NCI-H1436 treated with DMSO at 0.1 percent for 48 hours (cell line): ENCODE measurements around the gene LRPPRC.
"Not testable (repeated sequence)": the region's sequence is repeated elsewhere in the genome, so short reads cannot be mapped to it uniquely, and the experiment has no call there.

Source experiments
- DNase-seq: peaks from one replicate; lab custom pipeline; 2025; lab: John Stamatoyannopoulos, UW

Gene LRPPRC

GRCh38 chr2:43995733-43996533 lies at the start of gene LRPPRC:
TSS of gene LRPPRC (minus strand) at chr2:43995989. CDS start at chr2:43995947, 42 bp downstream.
- peak; percentile 59 for DNase-seq

DNA sequence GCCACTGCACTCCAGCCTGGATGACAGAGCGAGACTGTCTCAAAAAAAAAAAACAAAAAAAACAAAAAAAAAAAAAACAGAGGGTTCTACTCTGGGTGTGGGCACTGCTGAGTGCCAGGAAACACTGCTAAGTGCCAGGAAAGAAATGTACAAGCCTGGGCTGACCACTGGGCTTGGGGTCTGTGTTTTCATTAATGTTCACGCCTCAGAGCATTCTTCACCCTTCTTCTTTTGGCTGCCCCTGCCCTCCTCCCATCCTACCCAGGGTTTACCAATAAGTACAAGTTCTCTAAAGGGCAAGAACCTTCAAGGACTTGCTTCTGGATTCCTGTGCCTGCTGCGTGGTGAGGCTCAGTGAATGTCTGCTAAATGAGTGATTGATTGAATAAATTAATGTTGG lies 49.3 kb upstream of the LRPPRC start:
- no peak for DNase-seq

DNA sequence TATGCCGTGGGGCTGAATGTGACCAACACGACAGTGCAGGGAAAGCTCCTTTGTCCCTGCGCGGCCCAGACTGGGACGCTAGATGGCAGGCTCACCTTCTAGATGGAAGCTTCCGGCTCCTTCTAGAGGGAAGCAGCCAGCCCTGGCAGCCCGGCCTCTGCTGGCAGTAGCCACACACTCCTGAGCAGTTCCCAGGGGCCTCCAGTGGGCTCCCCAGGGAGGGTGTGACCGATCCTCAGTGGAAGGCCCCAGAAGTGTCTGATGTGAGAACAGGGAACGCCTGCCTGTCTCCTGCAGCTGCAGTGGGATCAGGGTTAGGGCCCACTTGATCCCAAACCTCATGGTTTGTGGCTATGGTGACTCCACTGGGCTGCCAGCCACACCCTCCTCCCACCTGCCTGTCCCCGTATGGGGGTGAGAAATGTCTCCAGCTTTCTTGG lies 48.5 kb upstream of the LRPPRC start:
- DNase-seq, result peak; percentile 84

GRCh38 chr2:44040365-44040764 lies 44.6 kb upstream of the LRPPRC start:
- DNase-seq, result no peak

DNA sequence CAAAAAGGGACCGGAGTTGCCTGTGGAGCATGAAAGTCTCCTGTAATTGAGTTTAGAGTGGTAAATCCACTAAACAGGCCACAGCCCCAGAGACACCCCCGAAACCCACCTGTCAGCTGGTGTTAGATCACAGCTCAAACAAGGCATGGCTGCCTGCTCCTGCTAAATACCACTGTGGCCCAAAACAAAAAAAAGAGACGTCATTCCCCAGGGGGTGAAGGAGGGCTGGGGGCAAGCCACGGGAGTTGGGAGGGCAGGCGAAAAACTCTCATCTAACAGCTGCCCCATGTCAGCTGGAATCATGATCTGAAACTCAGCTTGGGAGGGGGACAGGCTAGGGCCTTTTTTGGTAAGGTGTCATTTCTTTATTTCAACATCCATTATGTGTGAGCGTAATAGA lies 42.5 kb upstream of the LRPPRC start:
- DNase-seq, result no peak

DNA sequence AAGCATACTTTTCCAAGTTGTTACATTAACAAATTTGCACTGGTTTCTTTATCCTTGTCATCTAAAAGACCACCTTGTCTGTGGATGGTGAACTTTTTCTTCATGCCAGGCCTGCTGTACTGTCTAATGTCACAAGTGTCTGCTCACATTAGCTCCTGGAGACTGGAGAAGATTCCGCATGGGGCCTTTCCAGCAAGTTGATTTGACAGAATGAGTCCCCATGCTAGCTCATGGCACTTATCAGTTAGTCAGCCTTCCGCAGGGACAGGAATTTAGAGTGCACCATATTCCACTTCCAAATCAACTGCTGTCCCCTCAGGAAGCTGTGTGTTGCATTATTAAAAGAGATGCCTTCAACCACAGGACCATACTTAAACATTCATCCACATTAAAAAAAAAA lies 41.4 kb upstream of the LRPPRC start:
- DNase-seq, result no peak

- no peak for DNase-seq
Observed at GRCh38 chr2:44033947-44034346, 38.2 kb upstream of the LRPPRC start.

DNA sequence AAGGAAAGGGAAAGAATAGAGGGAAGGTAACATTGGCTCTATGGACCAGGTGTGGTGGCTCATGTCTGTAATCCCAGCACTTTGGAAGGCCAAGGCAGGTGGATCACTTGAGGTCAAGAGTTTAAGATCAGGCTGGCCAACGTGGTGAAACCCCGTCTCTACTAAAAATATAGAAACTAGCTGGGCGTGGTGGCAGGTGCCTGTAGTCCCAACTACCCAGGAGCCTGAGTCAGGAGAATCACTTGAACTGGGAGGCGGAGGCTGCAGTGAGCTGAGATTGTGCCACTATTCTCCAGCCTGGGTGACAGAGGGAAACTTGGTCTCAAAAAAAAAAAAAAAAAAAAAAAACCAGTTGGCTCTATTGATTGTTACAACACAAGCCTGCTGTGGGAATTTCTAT lies 31.3 kb upstream of the LRPPRC start:
- not testable (repeated sequence) for DNase-seq

GRCh38 chr2:44016282-44016681 lies 20.5 kb upstream of the LRPPRC start:
- DNase-seq, result no peak

GRCh38 chr2:44015239-44015638 lies 19.4 kb upstream of the LRPPRC start:
- no peak for DNase-seq

- not testable (repeated sequence) for DNase-seq
Observed at GRCh38 chr2:44013205-44013604, 17.4 kb upstream of the LRPPRC start.

DNA sequence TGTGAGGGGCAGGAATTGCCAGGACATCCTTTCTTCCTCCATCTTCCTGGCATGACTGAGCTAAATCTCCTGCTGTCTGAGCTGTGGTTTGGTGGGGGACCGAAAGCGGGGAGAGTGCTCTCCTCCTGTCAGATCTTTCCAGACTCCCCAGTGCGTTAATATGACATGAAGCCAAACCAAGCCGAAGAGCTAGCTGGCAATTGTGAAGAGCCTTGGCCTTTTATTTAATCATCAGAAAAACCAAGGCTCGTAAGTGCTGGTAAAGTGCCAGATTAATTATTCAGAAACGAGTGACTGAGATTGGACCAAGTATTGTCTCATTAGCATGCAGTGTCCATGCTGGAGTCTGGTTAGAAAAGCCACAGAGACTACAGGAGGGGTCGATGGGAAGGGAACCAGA lies 14.5 kb upstream of the LRPPRC start:
- DNase-seq, result no peak

GRCh38 chr2:44009136-44009735 lies 13.4 kb upstream of the LRPPRC start:
- no peak for DNase-seq

DNA sequence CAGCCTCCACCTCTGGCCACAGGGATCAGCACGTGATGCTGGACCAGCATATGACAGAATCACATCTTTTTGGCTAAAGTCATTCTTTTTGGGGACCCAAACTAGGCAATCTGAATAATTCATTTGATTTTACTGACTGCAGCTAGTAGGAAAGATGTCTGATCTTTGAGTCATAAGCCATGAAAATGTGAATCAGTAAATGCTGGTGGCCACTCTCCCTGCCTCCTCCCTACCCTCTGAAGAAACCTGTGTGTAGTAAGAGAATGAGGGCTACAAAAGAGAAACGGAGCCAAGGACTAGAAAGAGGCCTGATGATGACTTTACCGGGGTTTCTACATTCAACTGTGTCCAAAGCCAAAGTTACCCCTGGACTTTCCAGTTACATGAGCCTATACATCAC lies 10.1 kb upstream of the LRPPRC start:
- DNase-seq, result no peak

DNA sequence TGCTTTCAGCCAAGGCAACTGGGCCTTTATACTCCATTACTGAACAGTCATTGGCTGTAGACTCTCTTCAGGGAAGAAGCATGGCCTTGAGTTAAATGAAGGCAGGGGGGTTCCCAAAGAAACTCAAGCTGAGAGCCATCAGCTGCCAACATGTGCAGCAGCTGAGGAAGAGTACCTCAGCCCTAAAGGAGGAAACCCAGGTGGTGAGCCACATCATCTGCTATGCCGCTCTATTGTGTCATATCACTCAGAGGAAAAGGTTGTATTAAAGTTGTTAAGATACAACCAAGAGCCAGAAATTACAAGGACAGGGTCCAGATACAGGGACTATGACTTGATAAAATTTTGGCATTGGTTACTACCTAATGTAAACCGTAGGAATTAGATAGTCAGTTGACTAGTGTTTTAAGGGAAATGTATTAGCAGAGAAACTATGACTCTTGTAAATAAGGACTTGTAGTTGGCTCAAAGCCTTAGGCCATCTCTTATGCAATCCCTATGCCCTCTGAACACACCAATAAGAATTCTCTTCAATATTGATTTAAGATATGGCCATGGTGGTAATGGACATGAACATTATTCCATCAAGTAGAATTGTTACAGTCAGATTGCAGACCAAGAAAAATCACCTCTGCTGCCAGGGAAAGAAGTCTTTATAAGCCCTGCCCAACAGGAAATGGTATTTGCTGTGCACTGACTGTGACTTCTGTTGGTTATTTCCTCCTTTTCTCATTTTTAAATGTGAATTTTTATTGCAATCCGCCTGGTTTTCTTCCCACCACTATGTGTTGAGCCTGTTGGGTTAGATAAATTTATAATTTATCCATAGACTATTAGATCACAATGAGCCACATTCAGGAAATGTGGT lies 9.2 kb upstream of the LRPPRC start:
- no peak for DNase-seq

GRCh38 chr2:44001716-44002115 lies 5.9 kb upstream of the LRPPRC start:
- no peak for DNase-seq

DNA sequence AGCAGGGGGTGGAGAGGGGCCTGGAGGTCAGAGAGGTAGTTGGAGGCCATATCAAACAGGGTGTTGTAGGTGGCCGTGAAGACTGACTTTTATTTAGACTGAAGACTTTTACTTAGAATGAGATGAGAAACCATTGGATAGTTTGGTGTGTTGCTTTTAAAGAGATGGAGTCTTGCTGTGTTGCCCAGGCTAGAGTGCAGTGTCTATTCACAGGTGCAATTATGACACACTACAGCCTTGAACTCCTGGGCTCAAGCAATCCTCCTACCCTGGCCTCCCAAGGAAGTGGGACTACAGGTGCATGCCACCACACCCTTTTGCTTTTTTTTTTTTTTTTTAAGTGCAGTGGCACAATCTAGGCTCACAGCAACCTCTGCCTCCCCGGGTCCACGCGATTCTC lies 2.5 kb upstream of the LRPPRC start:
- DNase-seq, result no peak

- DNase-seq, result no peak
Observed at GRCh38 chr2:43993437-43993836, 2.4 kb downstream of the LRPPRC start.

DNA sequence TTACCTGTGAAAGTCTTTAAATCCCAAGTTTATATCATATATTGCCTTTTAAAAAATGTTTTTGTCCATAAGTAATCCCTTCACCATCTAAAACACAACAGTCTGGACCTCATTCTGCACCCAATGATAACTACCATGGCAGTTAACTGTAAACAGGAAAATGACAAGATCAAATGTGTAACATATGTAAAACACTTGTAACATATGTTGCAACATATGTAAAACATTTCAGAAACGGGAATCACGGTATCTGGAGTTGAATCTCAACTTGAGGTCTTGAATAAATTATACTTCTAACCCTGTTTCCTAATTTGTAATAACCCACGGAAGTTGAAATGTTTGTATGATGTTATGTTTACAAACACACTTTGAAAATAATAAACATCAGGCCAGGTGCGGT lies 6.2 kb downstream of the LRPPRC start:
- no peak for DNase-seq

DNA sequence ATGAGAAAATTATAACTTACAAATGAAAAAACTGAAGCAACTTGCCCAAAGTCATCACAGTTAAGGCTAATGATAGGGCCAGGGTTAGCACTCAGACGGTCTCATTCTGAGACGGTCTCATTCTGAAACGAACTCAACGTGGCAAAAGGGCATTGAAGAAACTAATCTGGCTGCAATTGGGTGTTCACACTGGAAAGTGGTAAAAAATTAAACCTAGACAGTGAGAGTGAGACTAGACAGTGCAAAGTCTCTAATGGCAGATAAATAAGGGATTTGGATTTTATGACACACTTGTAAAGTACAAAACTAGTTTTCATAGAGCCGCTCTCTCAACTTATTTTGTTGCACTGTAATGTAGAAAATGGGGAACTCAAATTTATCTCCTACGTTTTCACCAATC lies 9.2 kb downstream of the LRPPRC start:
- no peak for DNase-seq

GRCh38 chr2:43985359-43985758 lies 10.4 kb downstream of the LRPPRC start:
- DNase-seq, result no peak

DNA sequence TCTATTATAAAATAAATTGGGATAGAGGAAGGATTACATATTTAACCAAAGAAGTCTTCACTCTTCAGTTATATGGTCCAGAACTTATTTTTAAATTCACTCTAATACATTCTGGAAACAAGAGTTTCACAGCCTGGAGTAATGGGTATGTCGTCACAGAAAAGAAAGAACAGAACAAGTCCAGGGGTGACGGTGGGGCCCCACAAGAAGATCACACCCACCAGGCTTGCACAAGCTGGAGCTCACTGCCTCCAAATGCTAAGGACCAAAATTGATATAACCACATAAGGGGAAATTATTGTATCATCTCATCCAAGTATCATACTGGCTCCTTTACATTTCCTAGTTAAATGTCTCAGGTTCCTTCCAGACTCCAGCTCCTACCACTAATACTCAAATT lies 11.3 kb downstream of the LRPPRC start:
- DNase-seq, result no peak

GRCh38 chr2:43980902-43981301 lies 14.9 kb downstream of the LRPPRC start:
- DNase-seq, result no peak
